Measurements from ENCODE around the gene GPC5. TPM values are rescaled to one million over a fixed set of nuclear protein-coding genes. Genes with fewer than 3 reads are reported as not detected.

GPC5 gene
- total and polyA plus RNA-seq, 2 of the 13 experiments (the other 11 are each of a cell fraction or from before 2014, with no cell fraction given): 0.02 to 0.07 TPM

DNA sequence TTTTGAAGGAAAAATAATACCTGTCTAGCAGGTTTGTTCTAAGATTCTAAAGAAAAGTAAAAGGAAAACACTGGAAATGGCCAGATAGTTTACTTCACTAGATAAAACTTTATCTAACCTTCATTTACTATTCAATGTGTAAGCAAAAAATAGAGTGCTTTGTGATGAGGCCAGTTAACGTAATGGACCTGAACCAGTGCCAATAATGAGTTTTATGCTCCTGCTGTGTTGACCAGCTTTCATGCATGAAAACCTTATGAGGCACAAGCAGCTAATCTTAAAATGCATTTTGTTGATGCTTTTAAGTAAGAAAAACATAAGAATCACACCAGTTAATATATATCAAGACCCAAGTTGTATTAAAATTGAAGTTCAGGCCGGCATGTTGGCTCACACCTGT lies 1211.0 kb downstream of the GPC5 start:
- ATAC-seq (no peak), DNase-seq (ENCODE audit: low spot score) (no peak), FAIRE-seq (no peak)
- Histone ChIP-seq H2AFZ (ENCODE audit: low read length) (no peak overlapping the region), H3K27ac (ENCODE audit: extremely low read length, insufficient read depth, low read length) (no peak overlapping the region), H3K36me3 (replicated peaks in 1 of 2; ENCODE audit: control insufficient read depth in 1 of 2, insufficient read depth in 2 of 2, low read length in 2 of 2) (no peaks in the 10 kb centered on the region), H3K4me1 (ENCODE audit: insufficient read depth, low read length) (no peaks in the 10 kb centered on the region), H3K9ac (ENCODE audit: insufficient read depth, low read depth, low read length) (no peak overlapping the region), H3K79me2 (ENCODE audit: insufficient read depth, low read length) (no peaks in the 10 kb centered on the region), H3K9me3 (ENCODE audit: low read length) (no peaks in the 10 kb centered on the region), H4K20me1 (ENCODE audit: insufficient read depth, low read length) (no peaks in the 10 kb centered on the region), H3K27me3 (ENCODE audit: control insufficient read depth in 1 of 2, insufficient read depth in 2 of 2, low read length in 2 of 2) (no peaks in the 10 kb centered on the region), H3K4me2 (ENCODE audit: low read depth, low read length) (no peak overlapping the region), H3K4me3 (replicated peaks in 1 of 3; ENCODE audit: insufficient read depth in 1 of 3, low read depth in 2 of 3, low read length in 3 of 3) (no peak overlapping the region)
- in situ Hi-C loops (cut with HindIII; ENCODE audit: extremely low pct_ligation_motif_present, low pct_unique_long_range_greater_than_20kb) (no loop called here), intact Hi-C loops (cut with micrococcal nuclease; ENCODE audit: unreplicated experiment) (no loop called here)
- TF ChIP-seq, protein P1, sequence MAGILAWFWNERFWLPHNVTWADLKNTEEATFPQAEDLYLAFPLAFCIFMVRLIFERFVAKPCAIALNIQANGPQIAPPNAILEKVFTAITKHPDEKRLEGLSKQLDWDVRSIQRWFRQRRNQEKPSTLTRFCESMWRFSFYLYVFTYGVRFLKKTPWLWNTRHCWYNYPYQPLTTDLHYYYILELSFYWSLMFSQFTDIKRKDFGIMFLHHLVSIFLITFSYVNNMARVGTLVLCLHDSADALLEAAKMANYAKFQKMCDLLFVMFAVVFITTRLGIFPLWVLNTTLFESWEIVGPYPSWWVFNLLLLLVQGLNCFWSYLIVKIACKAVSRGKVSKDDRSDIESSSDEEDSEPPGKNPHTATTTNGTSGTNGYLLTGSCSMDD (CRISPR knock-in tag; IDR thresholded peaks at IDR 0.05): no peak
- CTCF ChIA-PET (ENCODE audit: low intra/inter-chr PET ratio, low total read pairs): no interaction called here
- WGBS (ENCODE audit: low lambda C conversion rate): 2% methylated on average over 2 of the region's 2 CpGs
- no TSS peak for BruUV-seq (replicated peaks)
- POLR2A ChIA-PET: no interaction called here

DNA sequence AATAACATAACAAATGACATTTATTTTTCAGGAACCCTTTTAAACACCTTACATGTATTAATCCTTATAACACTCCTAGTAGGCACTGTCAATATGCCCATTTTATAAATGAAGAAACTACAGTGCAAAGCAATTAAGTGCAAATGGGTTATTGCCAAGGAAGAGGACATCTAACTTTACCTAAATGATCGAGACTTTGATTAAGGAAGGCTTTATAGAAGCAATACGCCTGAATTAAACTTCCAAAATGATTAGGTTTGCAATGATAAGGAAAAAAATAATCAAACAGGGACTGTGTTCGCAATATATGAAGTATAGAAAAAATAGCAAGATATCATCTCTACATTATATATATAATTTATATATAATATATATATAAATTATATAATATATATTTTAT lies 1214.5 kb downstream of the GPC5 start:
- H3K27me3 ChIP-seq (ENCODE audit: control insufficient read depth in 1 of 2, insufficient read depth in 2 of 2, low read length in 2 of 2): no peaks in the 10 kb centered on the region
- no TSS peak for BruUV-seq (replicated peaks)
- H3K27ac ChIP-seq (ENCODE audit: extremely low read length, insufficient read depth, low read length): no peak overlapping the region
- POLR2A ChIA-PET: no interaction called here
- TF ChIP-seq NR2C2 (CRISPR knock-in tag; IDR thresholded peaks at IDR 0.05; ENCODE audit: borderline replicate concordance) (no peak), ZBTB42 (CRISPR knock-in tag; IDR thresholded peaks at IDR 0.05) (no peak)
- H3K36me3 ChIP-seq (replicated peaks in 1 of 2; ENCODE audit: control insufficient read depth in 1 of 2, insufficient read depth in 2 of 2, low read length in 2 of 2): no peaks in the 10 kb centered on the region
- ATAC-seq: no peak
- no peaks in the 10 kb centered on the region for H4K20me1 ChIP-seq (ENCODE audit: insufficient read depth, low read length)
- H3K4me2 ChIP-seq (ENCODE audit: low read depth, low read length): no peak overlapping the region
- FAIRE-seq: no peak
- H3K4me3 ChIP-seq (replicated peaks in 1 of 3; ENCODE audit: insufficient read depth in 1 of 3, low read depth in 2 of 3, low read length in 3 of 3): no peak overlapping the region
- H3K9ac ChIP-seq (ENCODE audit: insufficient read depth, low read depth, low read length): no peak overlapping the region
- CTCF ChIA-PET (ENCODE audit: low intra/inter-chr PET ratio, low total read pairs): no interaction called here
- H2AFZ ChIP-seq (ENCODE audit: low read length): no peak overlapping the region
- no peaks in the 10 kb centered on the region for H3K4me1 ChIP-seq (ENCODE audit: insufficient read depth, low read length)
- in situ Hi-C loops (cut with HindIII; ENCODE audit: extremely low pct_ligation_motif_present, low pct_unique_long_range_greater_than_20kb) (no loop called here), intact Hi-C loops (cut with micrococcal nuclease; ENCODE audit: unreplicated experiment) (no loop called here)
- 5% methylated on average over 3 of the region's 3 CpGs for WGBS (ENCODE audit: low lambda C conversion rate)
- DNase-seq (ENCODE audit: low spot score): no peak
- H3K79me2 ChIP-seq (ENCODE audit: insufficient read depth, low read length): no peaks in the 10 kb centered on the region
- no peaks in the 10 kb centered on the region for H3K9me3 ChIP-seq (ENCODE audit: low read length)

All from HepG2 (cell line).